ENCODE measurements around the gene CHCHD6. TPM values are rescaled to one million over a fixed set of nuclear protein-coding genes. Genes with fewer than 3 reads are reported as not detected.

CHCHD6 gene
- total RNA-seq, 1 donor from 2014 or later, result 17.1 TPM

DNA sequence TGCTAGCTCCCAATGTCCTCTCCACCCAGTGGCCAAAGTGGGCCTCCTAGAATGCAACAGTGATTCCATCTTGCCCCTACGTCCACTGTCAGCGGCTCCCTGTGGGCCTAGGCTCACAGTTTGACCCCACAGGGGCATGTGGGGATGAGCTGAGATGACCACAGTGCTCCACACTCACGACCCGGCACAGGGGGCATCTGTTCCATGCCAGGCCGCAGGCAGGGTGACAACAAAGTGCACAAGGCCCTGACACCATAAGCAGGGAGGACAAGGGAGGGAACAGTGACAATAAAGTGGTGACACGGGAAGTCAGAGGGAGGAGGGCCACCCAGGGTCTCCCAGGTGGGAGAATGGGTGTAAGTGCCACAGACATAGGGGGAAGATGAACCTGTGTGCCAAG lies 273.8 kb downstream of the CHCHD6 start:
- DNase-seq (ENCODE audit: low spot score), result no peak
- TF ChIP-seq, protein P1, sequence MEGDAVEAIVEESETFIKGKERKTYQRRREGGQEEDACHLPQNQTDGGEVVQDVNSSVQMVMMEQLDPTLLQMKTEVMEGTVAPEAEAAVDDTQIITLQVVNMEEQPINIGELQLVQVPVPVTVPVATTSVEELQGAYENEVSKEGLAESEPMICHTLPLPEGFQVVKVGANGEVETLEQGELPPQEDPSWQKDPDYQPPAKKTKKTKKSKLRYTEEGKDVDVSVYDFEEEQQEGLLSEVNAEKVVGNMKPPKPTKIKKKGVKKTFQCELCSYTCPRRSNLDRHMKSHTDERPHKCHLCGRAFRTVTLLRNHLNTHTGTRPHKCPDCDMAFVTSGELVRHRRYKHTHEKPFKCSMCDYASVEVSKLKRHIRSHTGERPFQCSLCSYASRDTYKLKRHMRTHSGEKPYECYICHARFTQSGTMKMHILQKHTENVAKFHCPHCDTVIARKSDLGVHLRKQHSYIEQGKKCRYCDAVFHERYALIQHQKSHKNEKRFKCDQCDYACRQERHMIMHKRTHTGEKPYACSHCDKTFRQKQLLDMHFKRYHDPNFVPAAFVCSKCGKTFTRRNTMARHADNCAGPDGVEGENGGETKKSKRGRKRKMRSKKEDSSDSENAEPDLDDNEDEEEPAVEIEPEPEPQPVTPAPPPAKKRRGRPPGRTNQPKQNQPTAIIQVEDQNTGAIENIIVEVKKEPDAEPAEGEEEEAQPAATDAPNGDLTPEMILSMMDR (IDR thresholded peaks at IDR 0.05), result no peak
- no peaks in the 10 kb centered on the region for H3K27me3 Mint-ChIP-seq (ENCODE audit: low read depth)

DNA sequence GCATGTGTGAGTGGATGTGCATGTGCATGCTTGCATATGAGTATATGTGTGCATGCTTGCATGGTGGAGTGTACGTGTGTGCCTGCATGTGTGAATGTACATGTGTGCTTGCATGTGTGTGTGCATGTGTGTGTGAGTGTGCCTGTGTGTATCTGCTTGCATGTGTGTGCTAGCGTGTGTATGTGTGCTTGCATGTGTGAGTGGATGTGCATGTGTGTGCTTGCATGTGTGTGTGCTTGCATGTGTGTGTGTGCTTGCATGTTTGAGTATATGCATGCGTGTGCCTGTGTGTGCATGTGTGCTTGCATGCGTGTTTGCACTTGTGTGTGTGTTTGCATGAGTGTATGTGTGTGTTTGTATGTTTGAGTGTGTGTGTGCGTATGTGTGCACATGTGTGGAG lies 274.3 kb downstream of the CHCHD6 start:
- no peaks in the 10 kb centered on the region for H3K27me3 Mint-ChIP-seq (ENCODE audit: low read depth)
- H3K4me3 Mint-ChIP-seq (ENCODE audit: unreplicated experiment), result no peak overlapping the region
- H3K27ac Mint-ChIP-seq (ENCODE audit: unreplicated experiment), result no peak overlapping the region
- H3K9me3 Mint-ChIP-seq (ENCODE audit: low read depth), result peaks cover 18% of the 10 kb centered on the region
- TF ChIP-seq, protein P1 (IDR thresholded peaks at IDR 0.05), result no peak
- peaks cover 9% of the 10 kb centered on the region for H3K36me3 Mint-ChIP-seq (ENCODE audit: low read depth)
- DNase-seq (ENCODE audit: low spot score), result no peak
- H3K4me1 Mint-ChIP-seq (ENCODE audit: low read depth), result peaks cover 7% of the 10 kb centered on the region

More for the DNA sequence above, 273.8 kb downstream of the CHCHD6 start:
- Mint-ChIP-seq H3K36me3 (ENCODE audit: low read depth) (peaks cover 9% of the 10 kb centered on the region), H3K4me3 (ENCODE audit: unreplicated experiment) (no peak overlapping the region), H3K4me1 (ENCODE audit: low read depth) (peaks cover 7% of the 10 kb centered on the region), H3K27ac (ENCODE audit: unreplicated experiment) (no peak overlapping the region), H3K9me3 (ENCODE audit: low read depth) (peaks cover 18% of the 10 kb centered on the region)

DNA sequence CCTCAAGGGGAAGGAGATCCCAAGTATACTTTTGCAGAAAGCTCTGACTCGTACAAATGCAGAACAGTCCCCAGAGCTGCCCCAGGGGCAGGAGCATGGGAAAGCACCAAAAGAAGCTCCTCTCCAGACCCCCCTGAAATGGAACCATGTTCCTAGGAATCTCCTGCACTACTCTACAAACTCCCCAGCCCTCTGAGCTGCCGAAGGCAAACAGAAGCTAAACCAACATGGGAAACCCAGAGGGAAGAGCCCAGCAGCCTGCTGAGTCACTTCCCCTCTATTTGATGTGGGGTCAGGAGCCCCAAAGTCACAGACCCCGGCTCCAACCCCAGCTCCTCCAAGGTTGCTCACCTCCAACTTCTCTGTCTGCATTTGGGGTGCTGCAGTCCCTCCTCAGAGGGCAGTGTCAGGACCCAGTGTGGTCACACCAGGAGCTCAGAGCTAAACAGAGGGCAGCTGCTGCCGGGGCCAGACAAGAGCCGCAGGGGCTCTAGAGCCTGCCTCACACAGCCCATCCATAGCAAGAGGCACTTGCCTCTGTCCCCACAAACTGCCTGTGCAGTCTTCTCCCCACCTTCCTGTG lies 275.1 kb downstream of the CHCHD6 start:
- no peak overlapping the region for H3K4me3 Mint-ChIP-seq (ENCODE audit: unreplicated experiment)
- TF ChIP-seq, protein P1 (IDR thresholded peaks at IDR 0.05), result no peak
- no peak for DNase-seq (ENCODE audit: low spot score)
- H3K27ac Mint-ChIP-seq (ENCODE audit: unreplicated experiment), result no peak overlapping the region
- H3K27me3 Mint-ChIP-seq (ENCODE audit: low read depth), result no peaks in the 10 kb centered on the region
- peaks cover 15% of the 10 kb centered on the region for H3K9me3 Mint-ChIP-seq (ENCODE audit: low read depth)
- peaks cover 9% of the 10 kb centered on the region for H3K36me3 Mint-ChIP-seq (ENCODE audit: low read depth)
- peaks cover 7% of the 10 kb centered on the region for H3K4me1 Mint-ChIP-seq (ENCODE audit: low read depth)

DNA sequence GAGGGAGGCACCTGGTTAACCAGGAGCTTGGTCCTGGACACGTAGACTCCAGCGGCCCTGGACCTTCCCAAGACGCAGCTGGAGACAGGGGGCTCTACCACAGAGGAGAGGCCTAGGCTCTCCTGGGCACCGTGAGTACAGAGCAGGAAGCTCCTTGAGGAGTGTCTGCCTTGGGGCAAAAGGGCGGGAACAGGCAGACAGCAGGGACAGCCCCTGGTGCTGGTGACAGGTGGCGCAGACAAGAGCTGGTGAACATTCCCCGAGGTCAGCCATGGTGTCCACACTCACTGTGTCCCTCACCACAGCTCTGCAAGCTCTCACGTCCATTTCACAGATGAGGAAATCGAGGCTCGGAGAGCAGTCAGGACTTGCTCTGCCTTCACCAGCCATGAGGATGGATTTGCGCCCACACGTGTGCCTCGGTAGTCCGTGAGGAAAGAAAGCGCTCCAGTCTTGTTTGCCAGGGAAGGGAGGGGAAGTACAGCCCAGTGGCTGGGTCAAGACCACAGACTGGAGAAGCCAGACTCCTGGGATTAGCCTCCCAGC lies 276.3 kb downstream of the CHCHD6 start:
- H3K9me3 Mint-ChIP-seq (ENCODE audit: low read depth), result peaks cover 3% of the 10 kb centered on the region
- DNase-seq (ENCODE audit: low spot score), result no peak
- peaks cover 1% of the 10 kb centered on the region for H3K36me3 Mint-ChIP-seq (ENCODE audit: low read depth)
- H3K27ac Mint-ChIP-seq (ENCODE audit: unreplicated experiment), result no peak overlapping the region
- no peak overlapping the region for H3K4me3 Mint-ChIP-seq (ENCODE audit: unreplicated experiment)
- peaks cover 16% of the 10 kb centered on the region for H3K4me1 Mint-ChIP-seq (ENCODE audit: low read depth)
- H3K27me3 Mint-ChIP-seq (ENCODE audit: low read depth), result no peaks in the 10 kb centered on the region
- TF ChIP-seq, protein P1 (IDR thresholded peaks at IDR 0.05), result no peak

DNA sequence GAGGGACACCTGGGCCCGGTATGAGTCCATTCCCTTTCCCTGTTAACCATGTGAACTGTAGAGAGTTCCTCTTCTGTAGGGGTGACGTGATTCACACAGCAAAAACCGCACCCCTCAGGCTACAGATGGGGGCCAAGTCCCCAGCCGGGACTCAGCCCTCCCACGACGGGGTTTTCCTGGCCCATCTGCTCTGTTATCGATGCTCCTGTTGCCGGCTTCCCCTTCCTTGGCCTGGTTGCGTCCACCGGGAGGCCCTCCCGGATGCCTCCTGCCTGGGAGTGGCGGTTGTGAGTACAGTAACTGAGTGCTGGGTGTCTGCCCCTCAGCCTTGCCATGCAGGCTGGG lies 278.1 kb downstream of the CHCHD6 start:
- no peaks in the 10 kb centered on the region for H3K27me3 Mint-ChIP-seq (ENCODE audit: low read depth)
- peaks cover 32% of the 10 kb centered on the region for H3K4me1 Mint-ChIP-seq (ENCODE audit: low read depth)
- no peak for DNase-seq (ENCODE audit: low spot score)
- H3K9me3 Mint-ChIP-seq (ENCODE audit: low read depth), result no peaks in the 10 kb centered on the region
- TF ChIP-seq, protein P1 (IDR thresholded peaks at IDR 0.05), result no peak
- peak overlapping the region; percentile 17 for H3K27ac Mint-ChIP-seq (ENCODE audit: unreplicated experiment)
- H3K4me3 Mint-ChIP-seq (ENCODE audit: unreplicated experiment), result peak overlapping the region; percentile 67
- H3K36me3 Mint-ChIP-seq (ENCODE audit: low read depth), result no peaks in the 10 kb centered on the region

All from chondrocyte (in vitro differentiated cells).